IPS-20b (cell line): ENCODE data around the gene CFL1.

ENCODE experiments used
- H3K27ac ChIP-seq: one replicate; pipeline ENCODE4 v1.5.1; 2013; ENCODE audit warnings: low read length
- H3K27me3 ChIP-seq: 2 replicates; pipeline ENCODE4 v1.6.1; 2013; ENCODE audit warnings: mild to moderate bottlenecking, low read length, inconsistent platforms; ENCODE audit not compliant: insufficient read depth
- H3K36me3 ChIP-seq: 2 replicates; pipeline ENCODE4 v1.6.1; 2013; ENCODE audit warnings: low read depth, mild to moderate bottlenecking, inconsistent platforms, low read length, moderate library complexity; ENCODE audit not compliant: insufficient read depth
- H3K4me1 ChIP-seq: 2 replicates; pipeline ENCODE4 v1.6.1; 2013; ENCODE audit warnings: mild to moderate bottlenecking, control low read depth, inconsistent platforms, low read length, moderate library complexity; ENCODE audit not compliant: insufficient read depth
- H3K4me3 ChIP-seq: 2 replicates; pipeline ENCODE4 v1.5.1; 2013; ENCODE audit warnings: mild to moderate bottlenecking, low read length, inconsistent platforms
- H3K9ac ChIP-seq: 2 replicates; pipeline ENCODE4 v1.6.1; 2013; ENCODE audit warnings: low read depth, mild to moderate bottlenecking, inconsistent platforms, low read length, moderate library complexity
- H3K9me3 ChIP-seq: 2 replicates; pipeline ENCODE4 v1.6.1; 2013; ENCODE audit warnings: mild to moderate bottlenecking, low read depth, low read length, inconsistent platforms; ENCODE audit not compliant: insufficient read depth

Gene CFL1

GRCh38 chr11:65885808-65886536, 28.0 kb upstream of the CFL1 start:
- no peak overlapping the region for H3K9ac ChIP-seq
- peaks cover 17% of the 10 kb centered on the region for H3K27me3 ChIP-seq
- no peak overlapping the region for H3K27ac ChIP-seq
- no peaks in the 10 kb centered on the region for H3K9me3 ChIP-seq
- peaks cover 8% of the 10 kb centered on the region; the same call in 1 of the 2 replicates for H3K4me1 ChIP-seq
- H3K36me3 ChIP-seq, result peaks cover 52% of the 10 kb centered on the region
- H3K4me3 ChIP-seq, result no peak overlapping the region

GRCh38 chr11:65885231-65885630, 27.3 kb upstream of the CFL1 start:
- H3K4me1 ChIP-seq, result peaks cover 8% of the 10 kb centered on the region; the same call in 1 of the 2 replicates
- no peak overlapping the region for H3K27ac ChIP-seq
- H3K9me3 ChIP-seq, result no peaks in the 10 kb centered on the region
- H3K4me3 ChIP-seq, result no peak overlapping the region
- no peak overlapping the region for H3K9ac ChIP-seq
- peaks cover 52% of the 10 kb centered on the region for H3K36me3 ChIP-seq
- peaks cover 16% of the 10 kb centered on the region for H3K27me3 ChIP-seq

GRCh38 chr11:65884716-65885092, 26.7 kb upstream of the CFL1 start:
- Histone ChIP-seq H3K27ac (no peak overlapping the region), H3K4me3 (no peak overlapping the region), H3K9ac (no peak overlapping the region), H3K36me3 (peaks cover 52% of the 10 kb centered on the region), H3K9me3 (no peaks in the 10 kb centered on the region), H3K4me1 (peaks cover 3% of the 10 kb centered on the region; the same call in 1 of the 2 replicates), H3K27me3 (peaks cover 11% of the 10 kb centered on the region)

GRCh38 chr11:65883786-65884715, 26.1 kb upstream of the CFL1 start:
- Histone ChIP-seq H3K4me3 (no peak overlapping the region), H3K9ac (no peak overlapping the region), H3K36me3 (peaks cover 52% of the 10 kb centered on the region)

GRCh38 chr11:65883058-65883761, 25.2 kb upstream of the CFL1 start:
- peaks cover 52% of the 10 kb centered on the region for H3K36me3 ChIP-seq

More at GRCh38 chr11:65883786-65884715, 26.1 kb upstream of the CFL1 start:
- Histone ChIP-seq H3K4me1 (no peaks in the 10 kb centered on the region; the same call in 1 of the 2 replicates), H3K27me3 (peaks cover 4% of the 10 kb centered on the region; the same call in 1 of the 2 replicates), H3K9me3 (no peaks in the 10 kb centered on the region), H3K27ac (no peak overlapping the region)

GRCh38 chr11:65882120-65883057, 24.4 kb upstream of the CFL1 start:
- Histone ChIP-seq H3K4me3 (no peak overlapping the region), H3K27ac (no peak overlapping the region), H3K9ac (no peak overlapping the region), H3K9me3 (no peaks in the 10 kb centered on the region), H3K36me3 (peaks cover 52% of the 10 kb centered on the region), H3K27me3 (no peaks in the 10 kb centered on the region), H3K4me1 (no peaks in the 10 kb centered on the region)

More at GRCh38 chr11:65883058-65883761, 25.2 kb upstream of the CFL1 start:
- Histone ChIP-seq H3K27ac (no peak overlapping the region), H3K27me3 (no peaks in the 10 kb centered on the region), H3K4me3 (no peak overlapping the region), H3K4me1 (no peaks in the 10 kb centered on the region), H3K9ac (no peak overlapping the region), H3K9me3 (no peaks in the 10 kb centered on the region)

- Histone ChIP-seq H3K9me3 (no peaks in the 10 kb centered on the region), H3K9ac (no peak overlapping the region), H3K4me1 (no peaks in the 10 kb centered on the region), H3K4me3 (no peak overlapping the region), H3K36me3 (peaks cover 40% of the 10 kb centered on the region), H3K27ac (no peak overlapping the region), H3K27me3 (no peaks in the 10 kb centered on the region; the same call in 1 of the 2 replicates)
These were observed 23.0 kb upstream of the CFL1 start for GRCh38 chr11:65880844-65881421.

- Histone ChIP-seq H3K9me3 (no peaks in the 10 kb centered on the region), H3K27me3 (no peaks in the 10 kb centered on the region; the same call in 1 of the 2 replicates), H3K27ac (no peak overlapping the region), H3K4me1 (no peaks in the 10 kb centered on the region), H3K36me3 (peaks cover 31% of the 10 kb centered on the region), H3K4me3 (no peak overlapping the region), H3K9ac (no peak overlapping the region)
These were observed 22.0 kb upstream of the CFL1 start for GRCh38 chr11:65880027-65880426.

- H3K4me3 ChIP-seq, result no peak within 1 kb of the TSS
- H3K9ac ChIP-seq, result no peak within 1 kb of the TSS
- no peaks in the 10 kb centered on the region for H3K9me3 ChIP-seq
- H3K27ac ChIP-seq, result no peak within 1 kb of the TSS
- no peaks in the 10 kb centered on the region for H3K4me1 ChIP-seq
- H3K36me3 ChIP-seq, result peaks cover 28% of the 10 kb centered on the region
- H3K27me3 ChIP-seq, result no peaks in the 10 kb centered on the region; the same call in 1 of the 2 replicates
These were observed 21.6 kb upstream of the CFL1 start, which contains the start of gene CTSW for GRCh38 chr11:65879617-65880016. Gene CTSW (plus strand): TSS chr11:65879837. CDS start chr11:65879855, 18 bp downstream.

- Histone ChIP-seq H3K9ac (peak overlapping the region; percentile 56; the same call in 1 of the 2 replicates), H3K27ac (no peak overlapping the region), H3K27me3 (peaks cover 27% of the 10 kb centered on the region), H3K9me3 (no peaks in the 10 kb centered on the region), H3K4me3 (peak overlapping the region; percentile 65), H3K36me3 (no peaks in the 10 kb centered on the region), H3K4me1 (no peaks in the 10 kb centered on the region)
These were observed 15.6 kb upstream of the CFL1 start for GRCh38 chr11:65873318-65874156.
